DMS153 (cell line): Measurements from ENCODE around the gene TJP2.
A peak's percentile ranks its signal among the peaks of the same experiment; 100 is the strongest.
"Not testable (repeated sequence)": the region's sequence is repeated elsewhere in the genome, so short reads cannot be mapped to it uniquely, and the experiment has no call there.

Experiments used
- DNase-seq: peaks from one replicate; lab custom pipeline; 2025; lab: John Stamatoyannopoulos, UW

Gene TJP2

DNA sequence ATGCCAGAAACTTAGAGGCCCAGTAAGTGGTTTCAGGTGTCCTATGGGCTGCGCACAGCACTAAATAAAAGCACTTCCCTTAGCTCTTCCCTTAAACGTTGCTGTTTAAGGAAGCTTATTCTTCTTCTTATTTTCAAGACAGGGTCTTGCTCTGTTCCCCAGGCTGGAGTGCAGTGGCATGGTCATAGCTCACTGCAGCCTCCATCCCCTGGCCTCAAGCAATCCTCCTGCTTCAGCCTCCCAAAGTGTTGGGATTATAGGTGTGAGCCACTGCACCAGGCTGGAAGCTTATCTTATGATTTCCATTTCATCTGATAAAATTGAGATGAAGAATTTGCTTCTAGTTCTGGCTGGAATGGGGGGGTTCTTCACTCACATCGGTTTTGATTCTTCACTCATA lies 15.6 kb upstream of the TJP2 start:
- DNase-seq = no peak

DNA sequence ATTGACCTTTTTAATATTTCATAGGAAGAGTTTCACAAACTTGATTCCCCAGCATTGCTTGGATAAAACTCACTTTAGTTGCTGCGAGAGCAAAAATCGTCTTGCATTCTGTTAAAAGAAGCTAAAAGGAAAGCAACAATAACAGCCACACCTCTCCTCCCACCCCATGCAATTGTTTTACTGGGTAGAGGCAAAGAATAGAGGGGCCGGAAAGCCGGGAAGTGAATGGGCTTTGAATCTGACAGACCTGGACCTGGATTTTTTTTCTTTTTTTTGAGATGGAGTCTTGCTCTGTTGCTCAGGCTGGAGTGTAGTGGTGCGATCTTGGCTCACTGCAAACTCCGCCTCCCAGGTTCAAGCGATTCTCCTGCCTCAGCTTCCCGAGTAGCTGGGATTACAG lies 9.5 kb upstream of the TJP2 start:
- not testable (repeated sequence) for DNase-seq

DNA sequence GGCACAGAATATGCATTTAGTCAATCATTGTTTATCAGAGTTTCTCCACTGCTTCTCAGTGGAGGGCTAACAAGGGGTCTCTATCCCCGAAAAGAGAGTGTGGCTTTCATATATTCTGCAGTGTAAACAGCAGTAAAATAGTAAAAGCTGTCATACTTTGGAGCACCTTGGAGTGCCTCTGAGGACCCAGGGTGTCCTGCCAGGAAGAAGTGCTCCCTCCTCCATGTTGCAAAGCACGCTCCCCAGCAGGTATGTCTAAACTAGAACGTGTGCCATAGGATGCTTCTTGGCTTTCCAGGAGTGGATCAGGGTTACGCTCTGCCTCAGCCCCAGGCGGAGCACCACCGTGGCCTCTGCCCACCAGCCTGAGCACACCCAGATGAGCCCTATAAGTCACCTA lies 8.5 kb upstream of the TJP2 start:
- DNase-seq = no peak

DNA sequence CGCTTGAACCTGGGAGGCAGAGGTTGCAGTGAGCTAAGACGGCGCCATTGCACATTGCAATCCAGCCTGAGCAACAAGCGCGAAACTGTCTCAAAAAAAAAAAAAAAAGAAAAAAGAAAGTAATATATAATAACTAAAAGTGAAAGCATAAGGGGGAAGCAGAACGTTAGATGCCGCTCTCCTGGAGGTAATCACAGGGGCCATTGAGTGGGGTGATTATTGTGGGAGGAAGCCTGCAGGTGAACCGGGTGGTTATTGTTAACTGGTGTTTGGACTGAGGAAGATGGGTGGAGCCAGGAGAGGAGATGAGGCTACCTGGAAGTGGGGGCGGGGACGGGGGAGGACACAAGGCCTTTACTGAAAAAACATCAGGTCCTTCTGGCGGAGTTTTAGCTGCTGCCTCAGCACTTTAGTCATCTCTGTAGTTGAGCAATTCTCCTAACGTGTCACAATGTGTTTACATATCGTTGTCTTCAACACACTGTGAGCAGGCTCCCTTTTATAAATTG lies 5.3 kb upstream of the TJP2 start:
- DNase-seq = peak; percentile 86

DNA sequence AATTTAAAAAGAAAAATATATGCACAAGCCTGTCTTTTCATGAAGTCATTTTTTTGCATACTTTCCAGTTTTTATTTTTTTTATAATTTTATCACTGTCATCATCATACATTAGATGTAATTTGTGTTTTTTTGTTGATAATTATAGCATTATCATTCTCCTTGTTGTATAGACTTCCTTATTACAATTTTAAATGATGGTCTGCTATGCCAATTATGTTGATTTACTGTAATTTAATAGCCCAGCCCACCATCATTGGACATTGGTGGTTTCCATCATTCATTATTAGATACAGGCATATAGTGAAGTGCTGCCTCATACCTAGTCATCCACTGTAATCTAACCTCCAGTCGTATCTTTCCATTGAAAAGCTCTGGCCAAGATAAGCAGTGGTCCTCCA lies 3.8 kb upstream of the TJP2 start:
- DNase-seq = no peak

DNA sequence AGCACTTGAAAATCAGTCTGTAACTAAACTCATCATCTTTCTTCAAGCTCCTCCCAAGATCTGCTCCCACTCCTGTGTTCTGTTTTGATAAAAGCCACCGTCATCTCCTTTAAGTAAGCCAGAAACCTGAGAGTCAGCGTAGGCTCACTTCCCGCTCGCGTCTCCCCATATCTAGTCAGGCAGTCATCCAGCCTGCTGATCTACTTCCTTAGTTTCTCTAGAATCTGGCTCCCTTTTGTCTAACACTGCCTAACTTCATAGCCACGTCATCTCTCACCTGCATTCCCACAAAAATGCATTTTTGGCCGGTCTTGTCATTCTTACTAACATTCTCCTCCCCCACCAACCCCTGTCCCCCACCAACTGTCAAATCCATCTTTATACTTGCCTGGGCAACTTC lies 3.0 kb upstream of the TJP2 start:
- DNase-seq = no peak

DNA sequence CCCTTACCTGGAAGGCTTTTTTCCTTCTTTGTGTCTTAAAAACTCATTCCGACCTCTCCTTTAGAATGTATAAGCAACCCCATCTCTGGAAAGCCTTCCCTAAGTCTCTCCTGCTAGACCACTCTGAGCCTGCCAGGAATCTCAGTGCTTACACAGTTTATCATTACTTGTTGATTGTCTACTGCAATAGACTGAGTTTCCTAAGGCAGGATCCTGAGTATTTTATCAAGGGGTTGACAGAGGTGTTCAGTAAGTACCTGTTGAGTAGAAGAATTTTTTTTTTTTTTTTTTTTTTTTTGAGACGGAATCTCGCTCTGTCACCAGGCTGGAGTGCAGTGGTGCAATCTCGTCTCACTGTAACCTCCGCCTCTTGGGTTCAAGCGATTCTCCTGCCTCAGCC lies 2.6 kb upstream of the TJP2 start:
- no peak for DNase-seq

DNA sequence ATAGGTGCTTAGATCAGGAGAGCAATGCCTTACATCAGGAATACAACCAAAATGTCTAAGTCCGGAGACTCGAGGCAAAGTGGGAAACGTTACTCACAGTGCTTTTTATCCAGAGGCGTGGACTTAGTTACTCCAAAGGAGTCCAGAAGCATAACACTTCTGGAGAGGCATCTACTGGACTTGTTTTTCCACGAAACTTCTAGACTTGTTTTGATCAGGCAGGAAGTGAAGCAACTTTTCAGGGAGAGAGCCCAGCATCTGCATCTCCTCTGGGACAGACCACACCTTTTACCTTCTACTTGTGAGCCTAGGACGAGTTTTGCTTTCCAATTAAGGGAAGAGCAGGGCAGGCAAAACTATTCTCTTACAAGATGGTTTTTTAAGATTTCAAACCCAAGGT lies 1.2 kb upstream of the TJP2 start:
- no peak for DNase-seq

DNA sequence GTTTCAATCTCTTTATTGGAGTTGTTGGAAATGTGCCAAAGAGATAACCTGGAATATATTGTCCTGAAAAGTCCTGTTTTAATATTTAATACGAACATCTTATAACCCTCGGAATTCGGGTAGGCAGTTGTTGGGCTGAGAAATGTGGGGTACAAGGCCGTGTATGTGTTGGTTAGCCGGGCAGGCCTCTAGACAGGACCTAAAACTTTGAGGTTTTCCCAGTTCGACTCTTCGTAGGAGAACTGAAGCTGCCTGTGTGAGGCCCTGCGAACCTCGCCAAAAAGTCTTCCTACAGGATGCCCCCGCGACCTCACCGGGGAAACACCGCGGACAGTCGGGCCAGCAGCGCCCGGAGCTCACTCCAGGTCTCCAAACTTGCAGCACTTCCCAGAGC lies 583 bp upstream of the TJP2 start:
- DNase-seq = no peak

DNA sequence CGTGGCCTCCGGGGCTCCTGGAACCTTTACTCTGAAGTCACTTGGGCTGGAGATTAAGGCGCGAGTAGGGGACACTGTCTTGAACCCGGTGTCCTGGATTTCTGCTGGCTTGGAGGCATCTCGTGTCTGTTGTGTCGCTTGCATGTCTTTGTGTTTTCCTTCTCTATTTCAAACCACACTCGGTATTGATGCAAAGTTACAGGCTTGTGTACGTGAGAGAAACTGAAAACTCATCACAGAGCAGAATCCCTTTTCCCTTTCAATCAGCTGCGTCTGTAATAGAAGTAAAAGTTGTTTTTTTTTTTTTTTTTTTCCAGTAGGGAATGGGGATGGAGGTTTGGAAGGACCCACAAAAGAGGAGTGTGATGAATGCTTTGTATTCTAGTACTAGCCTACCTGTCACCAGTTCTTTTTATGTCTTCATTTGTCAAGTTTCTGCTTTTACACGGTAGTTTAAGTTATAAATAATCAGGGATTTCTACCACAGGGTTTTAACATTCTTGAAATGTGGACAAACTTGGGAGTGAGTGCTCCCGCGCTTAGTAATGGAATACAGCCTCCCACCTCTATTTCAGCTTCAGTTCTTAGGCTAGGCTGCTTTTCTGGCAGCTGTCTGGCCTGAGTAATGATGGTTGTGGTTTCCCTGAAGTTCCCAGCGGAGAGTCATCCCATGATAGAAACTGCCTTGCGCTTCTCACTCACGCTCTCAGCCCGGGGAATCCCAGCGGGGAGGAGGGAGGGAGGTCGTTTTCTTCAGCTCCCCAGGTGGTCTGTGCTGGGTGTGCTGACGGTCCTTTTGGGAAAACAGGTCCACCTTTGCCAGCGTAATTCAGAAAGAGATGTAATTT lies 763 bp downstream of the TJP2 start:
- no peak for DNase-seq

DNA sequence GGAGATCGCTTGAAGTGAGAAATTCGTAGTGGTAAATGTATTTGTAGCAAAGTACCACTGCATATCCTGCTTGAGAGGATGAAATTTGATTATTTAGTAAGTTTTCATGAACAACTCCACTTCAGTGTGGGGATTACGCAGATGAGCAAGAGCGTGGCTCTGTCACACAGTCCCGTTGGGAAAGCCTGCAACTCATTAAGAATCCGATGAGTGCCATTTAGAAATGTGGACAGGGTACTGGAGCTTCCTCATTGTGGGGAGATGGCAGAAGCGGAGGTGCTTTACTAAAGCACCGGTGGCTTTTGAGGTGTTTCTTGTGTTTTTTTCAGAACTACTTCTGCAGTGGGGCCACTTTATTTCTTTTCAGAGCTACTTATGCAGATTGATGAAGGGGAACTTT lies 1.4 kb downstream of the TJP2 start:
- DNase-seq = no peak

DNA sequence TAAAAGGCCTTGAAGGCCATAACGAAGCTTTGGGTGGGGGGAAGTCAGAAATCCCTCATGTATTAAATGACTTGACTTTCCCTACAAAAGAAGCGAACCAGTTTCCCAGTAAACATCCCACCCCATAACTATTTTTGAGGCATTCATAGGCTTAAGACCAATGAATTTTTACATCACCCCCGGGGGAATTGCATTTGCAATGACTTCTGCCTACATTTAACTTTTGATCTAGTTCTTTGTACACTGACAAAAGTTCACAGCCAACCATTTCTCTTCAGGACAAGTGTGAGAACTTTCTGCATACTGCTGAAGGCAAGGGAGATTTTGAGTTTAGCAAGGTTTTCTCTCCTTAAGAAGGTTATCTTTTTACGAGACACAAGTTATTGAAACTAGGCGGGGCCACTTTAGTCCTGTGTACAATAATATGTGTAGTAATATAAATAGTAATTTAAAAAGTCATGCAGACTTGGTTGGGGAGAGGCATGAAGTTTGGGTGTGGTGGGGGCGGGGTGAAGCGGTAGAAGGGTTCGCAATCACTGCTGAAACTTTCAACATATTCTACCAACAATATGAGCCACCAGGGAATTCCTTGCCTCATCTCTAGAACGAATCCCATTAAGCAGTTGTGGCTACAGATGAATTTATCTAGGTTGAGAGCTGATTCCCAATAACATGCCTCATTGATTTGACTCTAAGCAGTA lies 2.5 kb downstream of the TJP2 start:
- DNase-seq = no peak

DNA sequence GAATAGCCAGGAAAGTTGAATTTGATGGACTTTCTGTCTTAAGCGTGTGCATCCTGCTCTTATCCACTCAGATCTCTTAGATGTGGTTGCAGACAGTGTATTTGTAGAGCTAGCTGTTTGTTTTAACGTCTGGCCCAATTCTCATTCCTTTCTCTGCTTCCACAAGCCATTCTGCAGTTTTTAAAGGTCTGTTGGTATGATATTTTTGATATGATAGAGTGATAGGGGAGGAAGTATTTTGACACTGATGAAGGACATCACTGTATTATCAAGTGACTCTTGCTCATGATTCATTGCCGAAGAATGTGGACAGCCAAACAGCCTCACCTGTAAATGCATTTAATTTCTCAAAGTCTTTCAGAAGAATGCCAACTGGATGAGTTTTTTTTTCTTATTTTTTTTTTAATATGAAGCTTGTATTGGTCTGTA lies 4.5 kb downstream of the TJP2 start:
- DNase-seq = no peak

DNA sequence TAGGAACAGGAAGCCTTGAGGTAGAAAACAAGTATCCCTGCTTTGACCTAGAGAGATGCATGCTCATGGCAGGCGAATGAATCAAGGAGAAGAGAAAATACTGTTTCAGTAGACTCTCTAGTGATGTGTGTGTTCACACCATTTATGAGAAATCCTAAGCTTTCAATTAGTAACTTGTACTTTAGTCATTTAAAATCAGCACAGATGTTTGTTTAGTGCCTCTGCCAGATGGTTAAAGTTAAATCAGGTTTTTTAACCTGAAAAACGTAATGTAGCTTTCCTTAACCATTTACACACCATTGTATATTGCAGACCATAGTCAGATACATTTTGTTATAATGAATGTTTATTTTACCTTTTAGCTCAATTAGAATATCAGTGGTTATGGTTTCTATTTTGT lies 5.0 kb downstream of the TJP2 start:
- no peak for DNase-seq

DNA sequence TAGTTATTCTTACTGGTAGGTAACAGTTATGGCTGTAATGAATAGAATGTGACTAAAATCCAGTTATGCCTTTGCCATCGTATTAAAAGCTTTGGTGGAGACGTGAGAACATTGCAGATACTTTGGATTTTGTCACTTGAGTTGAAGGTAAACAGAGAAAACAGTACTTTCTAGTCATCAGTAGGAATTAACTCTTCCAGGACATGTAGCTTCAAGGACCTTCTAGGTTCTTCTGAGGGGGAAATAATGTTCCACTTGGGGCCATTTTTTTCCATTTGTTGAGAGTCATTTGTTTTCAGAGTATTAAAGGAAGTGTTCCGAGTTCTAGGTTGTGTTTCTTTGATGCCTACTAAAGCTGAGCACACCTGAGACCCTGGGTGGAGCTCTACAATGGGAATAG lies 6.1 kb downstream of the TJP2 start:
- DNase-seq = no peak

DNA sequence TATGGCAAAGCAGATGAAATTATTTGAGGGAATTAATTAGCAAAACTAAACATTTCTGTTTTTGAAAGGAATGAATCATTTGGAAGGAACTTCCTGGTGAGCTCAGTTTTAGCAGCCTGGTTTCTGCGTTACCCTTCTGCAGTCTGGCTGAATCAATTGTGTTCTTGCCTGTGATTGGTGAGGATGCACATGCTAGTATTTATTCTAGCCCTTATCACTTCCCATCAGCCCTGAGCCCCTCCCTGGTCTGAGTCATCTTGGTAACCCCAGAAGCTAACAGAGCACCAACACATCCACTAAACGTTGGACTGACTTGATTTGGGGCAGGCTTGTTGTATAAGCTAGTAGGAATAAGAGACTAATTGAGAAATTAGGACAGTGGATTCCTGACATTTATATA lies 6.6 kb downstream of the TJP2 start:
- peak; percentile 73 for DNase-seq

DNA sequence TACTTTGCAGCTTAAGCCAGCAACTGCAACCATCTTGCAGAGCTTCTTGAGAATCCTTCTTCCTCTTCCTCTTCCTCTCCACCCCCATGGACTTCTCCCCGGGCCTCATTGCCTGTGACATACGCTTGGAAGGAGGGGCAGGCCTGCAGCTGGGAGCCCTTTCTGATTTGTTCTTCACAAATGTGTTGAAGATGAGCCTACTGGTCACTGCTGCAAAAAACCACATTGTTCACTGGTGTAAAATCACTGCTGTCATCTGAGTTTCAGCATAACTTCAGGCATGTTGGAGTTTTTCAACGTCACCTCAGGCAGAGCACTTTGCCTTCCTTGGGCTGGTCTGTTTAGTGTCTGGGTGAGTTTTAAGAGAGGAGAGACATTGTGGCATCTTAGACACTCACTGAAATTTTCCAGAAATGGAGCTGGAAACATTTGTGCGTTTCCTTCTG lies 7.9 kb downstream of the TJP2 start:
- DNase-seq = no peak

DNA sequence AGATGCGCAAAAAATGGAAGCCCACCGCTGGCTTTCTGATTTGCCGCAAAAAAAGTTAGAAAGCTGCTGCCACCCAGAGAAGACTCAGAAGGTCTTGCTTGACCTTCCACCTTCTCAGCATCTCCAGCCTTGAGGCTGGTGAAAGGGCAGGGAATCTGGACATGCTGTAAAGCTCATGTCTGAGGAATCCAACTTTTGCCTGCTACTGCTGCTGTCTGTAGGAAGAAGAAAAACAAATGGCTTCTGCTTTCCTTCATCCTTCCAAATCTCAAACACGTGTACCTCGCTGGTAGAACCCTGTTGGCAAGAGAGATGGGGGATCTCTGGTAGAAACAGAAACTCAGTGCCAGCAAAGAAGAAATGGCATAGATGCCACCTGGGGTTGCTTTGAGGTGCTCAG lies 10.2 kb downstream of the TJP2 start:
- DNase-seq = no peak

DNA sequence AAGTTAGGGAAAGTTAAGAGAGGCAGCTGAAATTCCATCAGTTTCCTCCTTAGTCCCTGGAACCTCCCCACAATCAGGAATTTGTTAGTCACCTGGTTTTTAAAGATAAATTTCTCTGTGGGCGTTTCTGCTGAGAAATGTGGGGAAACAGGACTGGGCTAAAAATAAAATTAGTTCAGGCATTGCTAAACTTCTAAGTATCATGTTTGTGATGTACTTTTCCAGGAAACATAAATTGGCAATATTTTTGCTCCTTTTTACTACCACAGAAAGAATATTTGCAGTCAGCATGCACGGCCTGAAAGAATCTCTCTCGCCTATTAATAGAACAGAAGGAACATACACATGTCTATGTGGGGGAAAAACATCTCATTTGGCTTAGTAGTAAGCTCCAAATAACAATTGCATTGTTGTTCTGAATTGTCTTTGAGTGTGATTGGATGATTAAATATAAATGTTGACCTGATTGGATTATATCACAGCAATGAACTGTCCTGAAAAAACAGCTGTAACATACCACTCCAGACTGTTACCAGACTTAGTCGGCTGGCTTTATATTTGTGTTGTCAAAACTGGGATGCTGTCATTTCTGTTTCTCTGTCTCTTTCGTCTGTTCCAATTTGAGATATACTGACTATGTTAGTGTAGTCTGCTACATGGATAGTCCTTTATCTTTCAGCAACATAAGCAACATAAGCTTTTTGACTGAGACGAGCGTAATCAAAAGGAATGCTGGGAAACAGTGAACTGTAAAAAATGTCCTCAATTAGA lies 12.9 kb downstream of the TJP2 start:
- no peak for DNase-seq

DNA sequence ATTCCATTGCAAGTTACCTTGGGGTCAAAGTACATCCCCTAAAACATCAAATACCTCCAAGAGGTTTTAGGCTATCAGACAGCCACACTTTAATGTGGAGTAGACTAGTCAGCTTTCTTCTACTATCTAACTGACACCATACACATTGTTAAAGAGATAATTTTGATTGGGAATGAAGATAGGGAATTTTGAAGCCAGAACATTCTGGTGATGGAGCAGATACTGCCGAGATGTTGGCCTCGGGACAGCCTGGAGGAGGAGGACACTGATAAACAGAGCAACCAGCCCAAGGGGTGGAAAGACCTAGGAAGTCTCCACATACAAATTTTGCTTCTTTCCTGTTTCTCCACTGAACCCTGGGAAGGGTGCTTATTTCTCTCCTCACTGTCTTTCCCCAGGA lies 14.9 kb downstream of the TJP2 start:
- DNase-seq = no peak

DNA sequence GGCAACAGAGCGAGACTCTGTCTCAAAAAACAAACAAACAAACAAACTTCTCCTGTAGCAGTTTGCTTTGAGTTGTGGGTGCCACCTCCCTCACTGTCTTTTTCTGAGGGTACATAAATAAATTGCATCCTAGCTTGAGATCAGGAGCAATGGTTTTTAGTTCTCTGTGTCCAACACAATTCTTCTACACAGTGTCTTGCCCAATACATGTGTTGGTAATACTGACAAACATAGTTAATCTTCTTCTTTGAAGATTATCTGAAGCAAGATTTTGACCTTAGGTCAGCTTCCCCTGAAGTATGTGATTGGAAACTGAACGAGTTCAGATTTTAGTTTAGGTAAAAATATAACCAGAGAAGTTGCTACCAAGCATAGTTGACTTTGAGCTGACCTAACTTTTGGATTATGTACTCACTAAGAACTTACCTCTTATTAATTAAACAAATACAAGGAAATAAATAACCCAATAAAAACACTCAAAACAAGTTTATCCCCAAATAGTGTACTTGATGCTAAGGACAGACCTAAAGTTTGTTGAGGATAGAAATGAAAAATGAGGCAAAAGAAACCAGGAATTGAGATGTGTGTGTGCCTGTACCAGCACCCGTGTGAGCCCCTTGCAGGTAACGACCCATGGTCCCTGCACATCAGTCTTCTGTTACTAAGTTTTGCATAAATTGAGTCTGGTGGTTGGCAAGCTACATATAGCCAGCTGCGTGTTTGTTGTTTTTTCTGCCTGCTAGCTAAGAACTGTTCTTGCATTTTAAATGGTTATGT lies 16.2 kb downstream of the TJP2 start:
- DNase-seq = no peak

DNA sequence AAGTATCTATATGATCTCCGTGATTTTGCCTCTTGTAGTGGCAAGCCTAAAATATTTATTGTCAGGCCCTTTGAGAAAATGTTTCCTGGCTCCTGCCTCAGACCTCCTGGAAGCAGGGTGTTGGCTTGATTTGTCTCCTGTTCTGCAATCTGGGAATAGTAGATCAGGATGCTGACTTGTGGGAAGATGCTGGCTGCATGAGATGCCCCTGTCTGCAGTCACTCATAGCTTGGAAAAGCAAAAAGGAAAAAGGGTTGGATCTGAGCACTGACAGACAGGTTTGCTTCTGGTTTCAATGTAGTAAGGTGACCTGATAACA lies 16.7 kb downstream of the TJP2 start:
- no peak for DNase-seq
